CD14-positive monocyte (primary cell): ENCODE measurements around the gene ZMYND10. TPM values are rescaled to one million over a fixed set of nuclear protein-coding genes. Genes with fewer than 3 reads are reported as not detected.

Source experiments
- DNase-seq, 3 donors: peaks; one replicate each; pipeline ENCODE4 v3.0.0-alpha.2; 2011 to 2022
- H2AFZ ChIP-seq: 2 replicates; pipeline ENCODE4 v1.6.0; 2012; ENCODE audit warnings: mild to moderate bottlenecking, low read depth, low read length, inconsistent platforms; ENCODE audit not compliant: insufficient read depth, poor library complexity, severe bottlenecking
- H3K27ac ChIP-seq, 2 donors: 1 replicate in 1 of 2; 2 replicates in 1 of 2; pipeline ENCODE4 v1.5.1; 2012 to 2013; ENCODE audit warnings: low read length in 2 of 2, control low read depth in 1 of 2, inconsistent platforms in 1 of 2, low read depth in 1 of 2, mild to moderate bottlenecking in 1 of 2
- H3K27me3 ChIP-seq, 2 donors: one replicate each; pipeline versions ENCODE4 v1.6.0 to v1.6.1; 2011 to 2013; ENCODE audit warnings: low read length in 2 of 2; ENCODE audit not compliant: control insufficient read depth in 2 of 2, insufficient read depth in 2 of 2
- H3K36me3 ChIP-seq, 2 donors: replicated peaks in 1 of 2; 1 replicate in 1 of 2; 2 replicates in 1 of 2; pipeline versions ENCODE4 v1.5.1 to v1.6.1; 2012 to 2013; ENCODE audit warnings: low read length in 2 of 2, control low read depth in 1 of 2, inconsistent platforms in 1 of 2, mild to moderate bottlenecking in 1 of 2; ENCODE audit not compliant: insufficient read depth in 2 of 2, control insufficient read depth in 1 of 2
- H3K4me1 ChIP-seq, 2 donors: 1 replicate in 1 of 2; 2 replicates in 1 of 2; pipeline versions ENCODE4 v1.5.1 to v1.6.1; 2012 to 2013; ENCODE audit warnings: low read length in 2 of 2, control low read depth in 1 of 2, inconsistent platforms in 1 of 2, mild to moderate bottlenecking in 1 of 2, moderate library complexity in 1 of 2; ENCODE audit not compliant: insufficient read depth in 2 of 2, control insufficient read depth in 1 of 2
- H3K4me2 ChIP-seq: replicated peaks from 2 replicates; pipeline ENCODE3; 2012; ENCODE audit warnings: low read length, moderate library complexity, mild to moderate bottlenecking; ENCODE audit not compliant: poor library complexity, severe bottlenecking; ENCODE audit errors: extremely low read depth
- H3K4me3 ChIP-seq, 3 experiments: fragments of 200-600 bp in 1 of 3; sonication (generic) in 1 of 3; replicated peaks in 1 of 3; 1 replicate in 2 of 3; 2 replicates in 1 of 3; pipeline ENCODE4 v1.5.1; 2011 to 2013; ENCODE audit warnings: low read length in 3 of 3, mild to moderate bottlenecking in 3 of 3, control low read depth in 2 of 3, low read depth in 2 of 3, inconsistent platforms in 1 of 3, moderate library complexity in 1 of 3
- H3K79me2 ChIP-seq: 2 replicates; pipeline ENCODE4 v1.6.0; 2012; ENCODE audit warnings: mild to moderate bottlenecking, control low read depth, inconsistent platforms, low read length, moderate library complexity; ENCODE audit not compliant: insufficient read depth
- H3K9ac ChIP-seq: 2 replicates; pipeline ENCODE4 v1.6.0; 2017; ENCODE audit warnings: low read length, mild to moderate bottlenecking; ENCODE audit not compliant: insufficient read depth, poor library complexity, severe bottlenecking
- H3K9me3 ChIP-seq, 2 donors: replicated peaks in 1 of 2; 1 replicate in 1 of 2; 2 replicates in 1 of 2; pipeline versions ENCODE4 v1.5.1 to v1.6.1; 2012 to 2013; ENCODE audit warnings: low read length in 2 of 2, control low read depth in 1 of 2; ENCODE audit not compliant: control insufficient read depth in 1 of 2, insufficient read depth in 1 of 2
- H4K20me1 ChIP-seq: 2 replicates; pipeline ENCODE4 v1.6.0; 2012; ENCODE audit warnings: mild to moderate bottlenecking, low read length, control low read depth, moderate library complexity; ENCODE audit not compliant: insufficient read depth
- H3K27ac Mint-ChIP-seq, 7 donors: one replicate each; pipeline ENCODE4 v1.8.0; 2020; ENCODE audit warnings: mild to moderate bottlenecking in 7 of 7, mixed read lengths in 7 of 7, moderate library complexity in 6 of 7, inconsistent platforms in 2 of 7
- H3K27me3 Mint-ChIP-seq, 3 donors: one replicate each; pipeline ENCODE4 v1.8.0; 2021 to 2022; ENCODE audit warnings: low read depth in 3 of 3, mild to moderate bottlenecking in 3 of 3, mixed read lengths in 3 of 3, moderate library complexity in 3 of 3, inconsistent platforms in 1 of 3
- H3K36me3 Mint-ChIP-seq, 2 donors: one replicate each; pipeline ENCODE4 v1.8.0; 2020; ENCODE audit warnings: mixed read lengths in 2 of 2, inconsistent platforms in 1 of 2, mild to moderate bottlenecking in 1 of 2
- H3K4me1 Mint-ChIP-seq: one replicate; pipeline ENCODE4 v1.8.0; 2020; ENCODE audit warnings: mild to moderate bottlenecking, mixed read lengths
- H3K4me3 Mint-ChIP-seq, 2 donors: one replicate each; pipeline ENCODE4 v1.8.0; 2020; ENCODE audit warnings: mild to moderate bottlenecking in 2 of 2, mixed read lengths in 2 of 2, moderate library complexity in 1 of 2
- H3K9me3 Mint-ChIP-seq, 7 donors: one replicate each; pipeline ENCODE4 v1.8.0; 2020 to 2022; ENCODE audit warnings: mixed read lengths in 7 of 7, mild to moderate bottlenecking in 6 of 7, moderate library complexity in 6 of 7, inconsistent platforms in 2 of 7
- WGBS: methylation state at CpG from one replicate; pipeline ENCODE4 v1.1.5; 2013; ENCODE audit warnings: missing lambda C conversion rate; ENCODE audit not compliant: insufficient coverage; 5-methylcytosine and 5-hydroxymethylcytosine counted together
- intact Hi-C, 2 donors: fragments of 100-400 bp; cut with micrococcal nuclease; formaldehyde crosslinking; loops; one replicate each; pipeline versions ENCODE4 v1.15.0 to v1.15.1; 2023
- polyA plus RNA-seq, 3 donors: library from polyadenylated mRNA; depleted of rRNA in 1 of 3; unstranded in 2 of 3; stranded (reverse) in 1 of 3; fragments of 300-500 nt in 2 of 3; fragments of >200 nt in 1 of 3; fragmentation: Illumina TruSeq in 2 of 3; gene quantifications; 1 replicate in 2 of 3; 2 replicates in 1 of 3; pipeline ENCODE4 v1.2.3, GENCODE V29; 2012 to 2021
- TF ChIP-seq, protein P1 (sequence below): fragments of 200-600 bp; IDR thresholded peaks from one replicate; pipeline ENCODE4 v1.8.0; 2022; ENCODE audit warnings: antibody characterized with exemption, mild to moderate bottlenecking

The ZMYND10 gene
- polyA plus RNA-seq, 3 donors = 0.12 to 1.7 (median 0.19) TPM

GRCh38 chr3:50350213-50350526 lies 4.6 kb upstream of the ZMYND10 start:
- WGBS = 16% methylated on average over 7 of the region's 7 CpGs
- peak overlapping the region; percentile 74 for H3K9ac ChIP-seq
- H3K4me2 ChIP-seq = peak overlapping the region; percentile 82
- intact Hi-C loops = loop anchor here (5.0 to 10.0 kb wide), 3 partner anchors 262 to 1045 kb away; partner anchors contain the start of genes CISH (in 1 of the 2), MON1A (in 1 of the 2) and RBM15B (in 1 of the 2)
- no peaks in the 10 kb centered on the region for H3K9me3 ChIP-seq
- Mint-ChIP-seq H3K36me3 (peaks cover 30 to 41% of the 10 kb centered on the region in 2 donors), H3K27ac (peak overlapping the region; percentile 95 to 99 (median 97)), H3K4me1 (peaks cover 61% of the 10 kb centered on the region), H3K27me3 (no peaks in the 10 kb centered on the region), H3K9me3 (no peaks in the 10 kb centered on the region), H3K4me3 (peak overlapping the region; percentile 92 to 95)
- no peaks in the 10 kb centered on the region for H3K27me3 ChIP-seq
- peaks cover 34 to 41% of the 10 kb centered on the region in 2 donors for H3K36me3 ChIP-seq
- H3K79me2 ChIP-seq = peaks cover 58% of the 10 kb centered on the region
- H4K20me1 ChIP-seq = peaks cover 54% of the 10 kb centered on the region
- DNase-seq = no peak
- peak overlapping the region; percentile 79 to 93 (median 85) for H3K4me3 ChIP-seq
- H3K27ac ChIP-seq = peak overlapping the region; percentile 85 to 94
- peaks cover 44 to 61% of the 10 kb centered on the region in 2 donors for H3K4me1 ChIP-seq
- H2AFZ ChIP-seq = peak overlapping the region; percentile 87
- TF ChIP-seq, protein P1, sequence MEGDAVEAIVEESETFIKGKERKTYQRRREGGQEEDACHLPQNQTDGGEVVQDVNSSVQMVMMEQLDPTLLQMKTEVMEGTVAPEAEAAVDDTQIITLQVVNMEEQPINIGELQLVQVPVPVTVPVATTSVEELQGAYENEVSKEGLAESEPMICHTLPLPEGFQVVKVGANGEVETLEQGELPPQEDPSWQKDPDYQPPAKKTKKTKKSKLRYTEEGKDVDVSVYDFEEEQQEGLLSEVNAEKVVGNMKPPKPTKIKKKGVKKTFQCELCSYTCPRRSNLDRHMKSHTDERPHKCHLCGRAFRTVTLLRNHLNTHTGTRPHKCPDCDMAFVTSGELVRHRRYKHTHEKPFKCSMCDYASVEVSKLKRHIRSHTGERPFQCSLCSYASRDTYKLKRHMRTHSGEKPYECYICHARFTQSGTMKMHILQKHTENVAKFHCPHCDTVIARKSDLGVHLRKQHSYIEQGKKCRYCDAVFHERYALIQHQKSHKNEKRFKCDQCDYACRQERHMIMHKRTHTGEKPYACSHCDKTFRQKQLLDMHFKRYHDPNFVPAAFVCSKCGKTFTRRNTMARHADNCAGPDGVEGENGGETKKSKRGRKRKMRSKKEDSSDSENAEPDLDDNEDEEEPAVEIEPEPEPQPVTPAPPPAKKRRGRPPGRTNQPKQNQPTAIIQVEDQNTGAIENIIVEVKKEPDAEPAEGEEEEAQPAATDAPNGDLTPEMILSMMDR = no peak

- intact Hi-C loops = loop anchor here (2.0 to 5.0 kb wide), 2 partner anchors 200 to 202 kb away; no protein-coding TSS in a partner anchor
- TF ChIP-seq, protein P1 = peak; percentile 72
- H3K4me2 ChIP-seq = no peak overlapping the region
- no peak overlapping the region for H3K4me3 ChIP-seq
- H4K20me1 ChIP-seq = peaks cover 30% of the 10 kb centered on the region
- Mint-ChIP-seq H3K27me3 (no peaks in the 10 kb centered on the region), H3K4me3 (no peak overlapping the region), H3K9me3 (no peaks in the 10 kb centered on the region), H3K36me3 (peaks cover 20 to 22% of the 10 kb centered on the region in 2 donors), H3K4me1 (peaks cover 73% of the 10 kb centered on the region), H3K27ac (peak overlapping the region in 2 of 7 donors; percentile 65 to 80)
- peaks cover 40% of the 10 kb centered on the region for H3K79me2 ChIP-seq
- no peaks in the 10 kb centered on the region for H3K9me3 ChIP-seq
- H3K9ac ChIP-seq = no peak overlapping the region
- H3K4me1 ChIP-seq = peaks cover 54 to 75% of the 10 kb centered on the region in 2 donors
- DNase-seq = peak; percentile 71 to 81 (median 79)
- H2AFZ ChIP-seq = no peak overlapping the region
- H3K27ac ChIP-seq = no peak overlapping the region
- no peaks in the 10 kb centered on the region for H3K27me3 ChIP-seq
- 100% methylated on average over 3 of the region's 14 CpGs for WGBS
- peaks cover 9 to 16% of the 10 kb centered on the region in 2 donors for H3K36me3 ChIP-seq
Measured at GRCh38 chr3:50347187-50347813, 1.8 kb upstream of the ZMYND10 start.
